GM12891 (cell line): ENCODE results near the gene LZIC.

Source experiments
- DNase-seq: peaks from one replicate; pipeline ENCODE4 v3.0.0; 2011; ENCODE audit warnings: low spot score; ENCODE audit not compliant: insufficient read length
- FAIRE-seq: peaks from 2 replicates; lab custom pipeline; 2011; peaks lifted over from hg19 to GRCh38; lab: Jason Lieb, UNC
- PAX5 ChIP-seq: IDR thresholded peaks from 2 replicates; pipeline ENCODE4 v1.6.1; 2011; ENCODE audit warnings: low read length, moderate library complexity, mild to moderate bottlenecking; ENCODE audit not compliant: insufficient read depth, severe bottlenecking
- POLR2A ChIP-seq: IDR thresholded peaks from 2 replicates; pipeline ENCODE4 v1.6.1; 2011; ENCODE audit warnings: low read depth, low read length, control low read depth
- POLR2AphosphoS5 ChIP-seq: IDR thresholded peaks from 2 replicates; pipeline ENCODE4 v1.6.1; 2011; ENCODE audit warnings: low read depth, low read length, control low read depth
- POU2F2 ChIP-seq: IDR thresholded peaks from 2 replicates; pipeline ENCODE4 v1.6.1; 2011; ENCODE audit warnings: low read depth, mild to moderate bottlenecking, control low read depth, low read length, moderate library complexity
- SPI1 ChIP-seq: IDR thresholded peaks from 2 replicates; pipeline ENCODE4 v1.6.1; 2011; ENCODE audit warnings: low read depth, low read length, control low read depth
- TAF1 ChIP-seq: IDR thresholded peaks from 2 replicates; pipeline ENCODE4 v1.6.1; 2011; ENCODE audit warnings: low read depth, low read length, control low read depth

LZIC gene

GRCh38 chr1:9886092-9886742, 57.0 kb downstream of the LZIC start:
- FAIRE-seq (no peak), DNase-seq (no peak)
- TF ChIP-seq TAF1: no peak
- TF ChIP-seq POLR2AphosphoS5: no peak
- TF ChIP-seq PAX5: no peak
- TF ChIP-seq SPI1: no peak
- no peak for TF ChIP-seq POU2F2
- TF ChIP-seq POLR2A: no peak

- no peak for DNase-seq
- no peak for TF ChIP-seq POLR2AphosphoS5
- no peak for TF ChIP-seq PAX5
- no peak for TF ChIP-seq TAF1
- no peak for TF ChIP-seq SPI1
- no peak for TF ChIP-seq POU2F2
- no peak for TF ChIP-seq POLR2A
- no peak for FAIRE-seq
These were observed 58.4 kb downstream of the LZIC start for GRCh38 chr1:9884805-9885204.

- no peak for DNase-seq
- no peak for FAIRE-seq
- no peak for TF ChIP-seq PAX5
- TF ChIP-seq TAF1: no peak
- no peak for TF ChIP-seq POU2F2
- no peak for TF ChIP-seq POLR2AphosphoS5
- TF ChIP-seq POLR2A: no peak
- TF ChIP-seq SPI1: no peak
These were observed 59.4 kb downstream of the LZIC start for GRCh38 chr1:9883585-9884449.

- FAIRE-seq (no peak), DNase-seq (no peak)
- TF ChIP-seq TAF1: no peak
- no peak for TF ChIP-seq SPI1
- no peak for TF ChIP-seq POLR2A
- no peak for TF ChIP-seq POU2F2
- no peak for TF ChIP-seq POLR2AphosphoS5
- no peak for TF ChIP-seq PAX5
These were observed 60.3 kb downstream of the LZIC start for GRCh38 chr1:9882945-9883303.

- DNase-seq (no peak), FAIRE-seq (peak; percentile 87)
- no peak for TF ChIP-seq TAF1
- TF ChIP-seq POLR2AphosphoS5: no peak
- no peak for TF ChIP-seq PAX5
- no peak for TF ChIP-seq POLR2A
- TF ChIP-seq SPI1: no peak
- no peak for TF ChIP-seq POU2F2
These were observed 60.8 kb downstream of the LZIC start for GRCh38 chr1:9882296-9882944.

GRCh38 chr1:9881838-9882249, 61.3 kb downstream of the LZIC start:
- DNase-seq: no peak
- no peak for FAIRE-seq
- TF ChIP-seq PAX5 (no peak), TAF1 (no peak), SPI1 (no peak), POU2F2 (no peak), POLR2A (no peak), POLR2AphosphoS5 (no peak)
